NB4 (cell line): ENCODE results near the gene RBM20.
"Not testable (repeated sequence)": the region's sequence is repeated elsewhere in the genome, so short reads cannot be mapped to it uniquely, and the experiment has no call there.

ENCODE experiments used
- DNase-seq: peaks from one replicate; pipeline ENCODE4 v3.0.0; 2010; ENCODE audit warnings: low read depth
- H3K4me3 ChIP-seq: one replicate; pipeline ENCODE4 v1.5.1; 2011; ENCODE audit warnings: mild to moderate bottlenecking, low read depth, low read length, moderate library complexity
- MYC ChIP-seq: IDR thresholded peaks from 2 replicates; pipeline ENCODE4 v1.6.1; 2011; ENCODE audit warnings: low read depth, low read length
- POLR2A ChIP-seq: IDR thresholded peaks from 2 replicates; pipeline ENCODE4 v1.6.1; 2011; ENCODE audit warnings: mild to moderate bottlenecking; ENCODE audit not compliant: insufficient read length; ENCODE audit errors: extremely low read depth
- TF ChIP-seq, protein P1 (sequence below): IDR thresholded peaks from 2 replicates; pipeline ENCODE4 v1.6.1; 2011; ENCODE audit warnings: low read depth, low read length
- TF ChIP-seq, protein P2 (sequence below): IDR thresholded peaks from one replicate; pipeline ENCODE4 v1.5.1; 2012; ENCODE audit warnings: low read depth, low read length

The RBM20 gene

DNA sequence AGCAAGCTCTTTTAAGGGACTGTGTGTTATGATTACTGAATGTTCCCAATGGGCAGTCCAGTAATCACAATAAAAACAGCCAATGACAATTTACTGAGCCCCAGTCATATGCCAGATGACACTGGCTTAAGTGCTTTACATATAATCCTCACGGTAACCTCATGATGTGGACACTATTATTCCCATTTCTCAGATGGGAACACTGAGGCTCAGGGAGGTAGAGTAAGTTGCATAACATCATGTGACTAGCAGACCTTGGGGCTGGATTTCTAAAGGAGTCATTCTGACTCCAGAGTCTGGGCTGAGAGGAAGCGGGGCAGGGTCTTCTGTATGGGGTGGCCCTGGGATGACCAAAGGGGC lies 7.6 kb upstream of the RBM20 start:
- no peak for DNase-seq

DNA sequence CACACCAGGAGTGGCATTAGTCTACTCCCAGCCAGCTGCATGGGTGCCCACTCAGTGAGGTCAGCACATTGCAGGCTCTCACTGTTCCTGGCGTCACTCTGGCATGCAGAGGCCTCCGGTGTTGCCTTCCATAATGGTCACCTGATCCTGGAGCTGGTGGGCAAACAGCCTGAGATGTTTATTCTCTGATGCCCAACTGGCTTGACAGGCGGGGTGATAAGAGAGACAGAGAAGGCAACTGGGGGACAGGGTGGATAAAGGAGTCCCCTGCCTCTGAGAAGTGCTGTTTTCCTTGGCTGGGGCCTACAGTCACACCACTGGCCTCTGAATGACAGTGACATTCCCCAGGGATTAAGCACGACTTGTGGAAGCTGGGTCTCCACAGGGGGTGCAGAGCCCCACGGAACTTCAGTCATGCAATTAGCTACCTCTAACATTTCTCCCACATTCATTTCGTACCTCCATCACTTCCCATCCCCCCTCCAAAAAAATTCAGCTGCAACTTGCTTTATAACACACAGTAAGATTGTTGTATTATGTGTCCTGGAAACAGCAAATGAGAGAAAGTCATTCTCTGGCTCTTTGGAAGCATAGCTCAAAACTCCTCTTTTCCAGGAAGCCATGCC lies 7.1 kb upstream of the RBM20 start:
- TF ChIP-seq, protein P1, sequence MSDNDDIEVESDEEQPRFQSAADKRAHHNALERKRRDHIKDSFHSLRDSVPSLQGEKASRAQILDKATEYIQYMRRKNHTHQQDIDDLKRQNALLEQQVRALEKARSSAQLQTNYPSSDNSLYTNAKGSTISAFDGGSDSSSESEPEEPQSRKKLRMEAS, result no peak
- TF ChIP-seq MYC (no peak), POLR2A (no peak)
- TF ChIP-seq, protein P2, sequence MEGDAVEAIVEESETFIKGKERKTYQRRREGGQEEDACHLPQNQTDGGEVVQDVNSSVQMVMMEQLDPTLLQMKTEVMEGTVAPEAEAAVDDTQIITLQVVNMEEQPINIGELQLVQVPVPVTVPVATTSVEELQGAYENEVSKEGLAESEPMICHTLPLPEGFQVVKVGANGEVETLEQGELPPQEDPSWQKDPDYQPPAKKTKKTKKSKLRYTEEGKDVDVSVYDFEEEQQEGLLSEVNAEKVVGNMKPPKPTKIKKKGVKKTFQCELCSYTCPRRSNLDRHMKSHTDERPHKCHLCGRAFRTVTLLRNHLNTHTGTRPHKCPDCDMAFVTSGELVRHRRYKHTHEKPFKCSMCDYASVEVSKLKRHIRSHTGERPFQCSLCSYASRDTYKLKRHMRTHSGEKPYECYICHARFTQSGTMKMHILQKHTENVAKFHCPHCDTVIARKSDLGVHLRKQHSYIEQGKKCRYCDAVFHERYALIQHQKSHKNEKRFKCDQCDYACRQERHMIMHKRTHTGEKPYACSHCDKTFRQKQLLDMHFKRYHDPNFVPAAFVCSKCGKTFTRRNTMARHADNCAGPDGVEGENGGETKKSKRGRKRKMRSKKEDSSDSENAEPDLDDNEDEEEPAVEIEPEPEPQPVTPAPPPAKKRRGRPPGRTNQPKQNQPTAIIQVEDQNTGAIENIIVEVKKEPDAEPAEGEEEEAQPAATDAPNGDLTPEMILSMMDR, result no peak
- H3K4me3 ChIP-seq, result no peak overlapping the region
- DNase-seq, result peak; percentile 25

More for the DNA sequence above, 7.6 kb upstream of the RBM20 start:
- H3K4me3 ChIP-seq, result no peak overlapping the region
- TF ChIP-seq POLR2A (no peak), MYC (no peak)
- TF ChIP-seq, protein P2, result no peak
- TF ChIP-seq, protein P1, result no peak

GRCh38 chr10:110637558-110638053 lies 6.5 kb upstream of the RBM20 start:
- no peak for DNase-seq

GRCh38 chr10:110638319-110638718 lies 5.8 kb upstream of the RBM20 start:
- H3K4me3 ChIP-seq, result no peak overlapping the region
- DNase-seq, result no peak
- TF ChIP-seq MYC (no peak), POLR2A (no peak)
- TF ChIP-seq, protein P2, result no peak
- TF ChIP-seq, protein P1, result no peak

More at GRCh38 chr10:110637558-110638053, 6.5 kb upstream of the RBM20 start:
- no peak overlapping the region for H3K4me3 ChIP-seq
- TF ChIP-seq POLR2A (no peak), MYC (no peak)
- TF ChIP-seq, protein P2, result no peak
- TF ChIP-seq, protein P1, result no peak

DNA sequence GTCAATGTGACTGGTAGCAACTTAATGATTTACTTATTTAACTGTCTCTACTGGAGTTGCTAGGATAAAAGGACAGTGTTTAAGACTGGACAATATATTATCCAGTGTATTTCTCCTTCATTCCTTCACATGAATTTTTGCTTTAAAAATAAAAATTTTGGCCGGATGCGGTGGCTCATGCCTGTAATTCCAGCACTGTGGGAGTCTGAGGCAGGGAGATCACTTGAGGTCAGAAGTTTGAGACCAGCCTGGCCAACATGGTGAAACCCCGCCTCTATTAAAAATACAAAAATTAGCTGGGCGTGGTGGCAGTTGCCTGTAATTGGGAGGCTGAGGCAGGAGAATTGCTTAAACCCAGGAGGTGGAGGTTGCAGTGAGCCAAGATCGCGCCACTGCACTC lies 5.1 kb upstream of the RBM20 start:
- not testable (repeated sequence) for DNase-seq, H3K4me3 ChIP-seq

- not testable (repeated sequence) for DNase-seq, H3K4me3 ChIP-seq
Measured at GRCh38 chr10:110639858-110640257, 4.3 kb upstream of the RBM20 start.

DNA sequence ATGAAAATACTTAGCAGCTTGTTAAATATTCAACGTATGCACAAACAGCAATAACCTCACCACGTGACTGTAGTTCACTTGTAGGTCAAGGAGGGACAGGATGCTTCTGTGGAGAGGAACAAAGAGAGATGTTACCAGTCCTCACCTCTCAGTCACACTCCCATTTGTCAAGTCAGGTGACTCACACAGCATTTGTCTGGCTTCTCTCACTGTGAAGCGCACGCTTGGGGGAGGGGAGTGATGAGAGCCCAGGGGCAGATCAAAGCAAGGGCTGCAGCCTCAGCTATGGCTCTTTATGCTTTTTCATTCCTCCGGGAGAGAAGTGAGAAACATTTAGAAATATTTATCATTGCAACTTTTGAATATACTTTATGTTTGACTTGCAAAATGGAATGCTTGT lies 2.9 kb upstream of the RBM20 start:
- peak; percentile 45 for DNase-seq
- TF ChIP-seq MYC (no peak), POLR2A (no peak)
- TF ChIP-seq, protein P1, result no peak
- TF ChIP-seq, protein P2, result no peak
- H3K4me3 ChIP-seq, result no peak overlapping the region
